GM21723 (cell line): ENCODE results near the gene SYNE1.

Source experiments
- ATAC-seq: cut with Tn5 transposase; IDR thresholded peaks from one replicate; pipeline ENCODE4 v1.9.1; 2021; ENCODE audit warnings: mild to moderate bottlenecking, moderate library complexity; ENCODE audit not compliant: unreplicated experiment

Gene SYNE1

GRCh38 chr6:152118224-152118623 lies 518.9 kb downstream of the SYNE1 start:
- ATAC-seq, result no peak

- peak; percentile 91 for ATAC-seq
These were observed 519.7 kb downstream of the SYNE1 start for GRCh38 chr6:152117156-152118133.

GRCh38 chr6:152112491-152113261 lies 524.5 kb downstream of the SYNE1 start:
- no peak for ATAC-seq

- ATAC-seq, result no peak
These were observed 526.0 kb downstream of the SYNE1 start for GRCh38 chr6:152110886-152111820.

GRCh38 chr6:152107973-152108372 lies 529.2 kb downstream of the SYNE1 start:
- ATAC-seq, result no peak

GRCh38 chr6:152100183-152100618 lies 537.0 kb downstream of the SYNE1 start:
- ATAC-seq, result no peak

GRCh38 chr6:152099446-152100182 lies 537.5 kb downstream of the SYNE1 start:
- no peak for ATAC-seq

GRCh38 chr6:152098683-152099082 lies 538.5 kb downstream of the SYNE1 start:
- no peak for ATAC-seq

GRCh38 chr6:152096863-152097496 lies 540.2 kb downstream of the SYNE1 start:
- no peak for ATAC-seq

GRCh38 chr6:152094992-152095592 lies 542.1 kb downstream of the SYNE1 start:
- no peak for ATAC-seq

- ATAC-seq, result no peak
These were observed 542.9 kb downstream of the SYNE1 start for GRCh38 chr6:152094276-152094675.

- ATAC-seq, result no peak
These were observed 543.5 kb downstream of the SYNE1 start for GRCh38 chr6:152093711-152094110.

GRCh38 chr6:152091851-152092341 lies 545.3 kb downstream of the SYNE1 start:
- no peak for ATAC-seq

- no peak for ATAC-seq
These were observed 546.0 kb downstream of the SYNE1 start for GRCh38 chr6:152091201-152091600.

GRCh38 chr6:152089992-152090391 lies 547.2 kb downstream of the SYNE1 start:
- no peak for ATAC-seq

GRCh38 chr6:152087701-152088100 lies 549.5 kb downstream of the SYNE1 start:
- ATAC-seq, result no peak

- no peak for ATAC-seq
These were observed 550.1 kb downstream of the SYNE1 start for GRCh38 chr6:152087096-152087495.

- ATAC-seq, result no peak
These were observed 550.8 kb downstream of the SYNE1 start for GRCh38 chr6:152086223-152086873.
